SK-N-MC (cell line): Measurements from ENCODE around the gene EEIG2.

Source experiments
- DNase-seq: peaks from one replicate; pipeline ENCODE4 v3.0.0-alpha.2; 2011; ENCODE audit warnings: low read depth, low spot score
- H3K27ac ChIP-seq: fragments of 200-600 bp; sonication (generic); 2 replicates; pipeline ENCODE4 v1.5.1; 2016; ENCODE audit warnings: mixed run types
- H3K36me3 ChIP-seq: fragments of 200-600 bp; sonication (generic); 2 replicates; pipeline ENCODE4 v1.6.1; 2017; ENCODE audit warnings: antibody characterized with exemption, low read length, mixed read lengths; ENCODE audit not compliant: insufficient read depth
- H3K4me3 ChIP-seq: fragments of 200-600 bp; sonication (generic); 2 replicates; pipeline ENCODE4 v1.5.1; 2016
- H3K9ac ChIP-seq: fragments of 200-600 bp; sonication (generic); 2 replicates; pipeline ENCODE4 v1.8.0; 2017; ENCODE audit warnings: mixed run types, mixed read lengths; ENCODE audit not compliant: insufficient read length
- H3K9me3 ChIP-seq: fragments of 200-600 bp; sonication (generic); 2 replicates; pipeline ENCODE4 v1.6.1; 2017; ENCODE audit warnings: low read depth, mild to moderate bottlenecking, antibody characterized with exemption, low read length, moderate library complexity, mixed read lengths
- EZH2 ChIP-seq: fragments of 200-600 bp; sonication (generic); IDR thresholded peaks from one replicate; pipeline ENCODE4 v1.6.1; 2017; ENCODE audit warnings: antibody characterized with exemption
- FOXP2 ChIP-seq: optimal IDR thresholded peaks from 2 replicates; pipeline ENCODE3; 2011; ENCODE audit warnings: mild to moderate bottlenecking, moderate library complexity; ENCODE audit not compliant: insufficient read depth; ENCODE audit errors: extremely low read length, control extremely low read depth
- POLR2AphosphoS5 ChIP-seq: IDR thresholded peaks from 2 replicates; pipeline ENCODE4 v1.6.1; 2012; ENCODE audit warnings: mild to moderate bottlenecking, low read depth, low read length, borderline replicate concordance

EEIG2 gene

DNA sequence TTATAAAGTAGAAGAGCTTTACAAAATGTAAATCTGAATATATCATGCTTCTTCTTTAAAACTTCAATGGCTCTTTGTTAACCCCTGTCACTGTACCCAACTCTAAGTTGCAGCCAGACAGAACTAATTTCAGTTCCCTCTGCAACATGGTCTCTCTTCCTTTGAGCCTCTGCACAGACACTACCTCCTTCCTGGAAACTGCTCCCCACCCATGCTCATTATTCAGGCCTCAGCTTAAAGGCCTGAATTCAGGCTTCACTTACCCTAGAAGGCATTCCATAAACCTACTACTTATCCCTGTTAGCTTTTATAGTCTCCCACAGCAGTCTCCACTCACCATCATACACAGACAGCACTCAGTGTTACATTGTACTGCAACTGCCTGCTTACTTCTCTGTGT is 2.6 kb upstream of the EEIG2 start:
- no peak overlapping the region for H3K4me3 ChIP-seq
- no peaks in the 10 kb centered on the region for H3K36me3 ChIP-seq
- H3K9ac ChIP-seq, result no peak overlapping the region
- H3K9me3 ChIP-seq, result no peaks in the 10 kb centered on the region
- DNase-seq, result no peak
- no peak for TF ChIP-seq EZH2
- TF ChIP-seq POLR2AphosphoS5, result no peak
- no peak for TF ChIP-seq FOXP2
- no peak overlapping the region for H3K27ac ChIP-seq

DNA sequence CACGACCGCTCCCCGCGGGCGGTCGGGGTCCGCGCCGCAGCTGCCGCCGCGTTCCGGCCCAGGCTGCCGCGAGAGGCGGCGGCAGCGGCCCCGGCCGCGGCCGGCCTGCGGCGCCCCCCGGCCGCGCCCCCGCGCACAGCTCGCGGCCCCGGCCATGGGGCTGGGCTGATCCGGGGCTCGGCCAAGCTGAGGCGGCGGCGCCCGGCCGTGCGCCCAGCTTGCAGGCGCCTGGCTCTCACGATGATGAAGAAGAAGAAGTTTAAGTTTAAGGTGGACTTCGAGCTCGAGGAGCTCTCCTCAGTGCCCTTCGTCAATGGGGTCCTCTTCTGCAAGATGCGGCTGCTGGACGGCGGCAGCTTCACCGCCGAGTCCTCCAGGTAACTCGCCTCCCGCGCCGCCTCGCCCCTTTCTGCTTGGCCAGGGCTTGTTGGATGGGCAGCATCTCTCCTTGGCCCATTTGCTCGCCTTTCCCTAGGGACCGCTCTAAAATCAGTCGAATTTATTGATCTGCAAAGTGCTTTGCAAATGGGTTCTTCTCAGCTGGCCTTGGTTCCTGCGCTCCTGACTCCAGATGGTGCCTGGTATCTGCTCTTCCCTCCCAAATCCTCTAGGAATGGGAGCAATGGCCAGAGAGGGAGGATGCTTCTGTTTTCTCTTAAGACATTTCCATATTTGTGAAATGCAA is 431 bp downstream of the EEIG2 start:
- no peak overlapping the region for H3K27ac ChIP-seq
- H3K9ac ChIP-seq, result peak overlapping the region; percentile 21
- DNase-seq, result no peak
- TF ChIP-seq EZH2 (no peak), FOXP2 (no peak), POLR2AphosphoS5 (no peak)
- H3K4me3 ChIP-seq, result peak overlapping the region; percentile 77
- no peaks in the 10 kb centered on the region for H3K36me3 ChIP-seq
- no peaks in the 10 kb centered on the region for H3K9me3 ChIP-seq

- Histone ChIP-seq H3K9me3 (no peaks in the 10 kb centered on the region), H3K9ac (peak overlapping the region; percentile 21), H3K4me3 (peak overlapping the region; percentile 77), H3K27ac (no peak overlapping the region), H3K36me3 (no peaks in the 10 kb centered on the region)
- DNase-seq, result no peak
- no peak for TF ChIP-seq EZH2
- no peak for TF ChIP-seq POLR2AphosphoS5
- no peak for TF ChIP-seq FOXP2
Measured at GRCh38 chr1:108560874-108561459, 1.1 kb downstream of the EEIG2 start.

- Histone ChIP-seq H3K27ac (no peak overlapping the region), H3K36me3 (no peaks in the 10 kb centered on the region), H3K4me3 (no peak overlapping the region), H3K9me3 (no peaks in the 10 kb centered on the region), H3K9ac (no peak overlapping the region)
- no peak for DNase-seq
- TF ChIP-seq POLR2AphosphoS5 (no peak), EZH2 (no peak), FOXP2 (no peak)
Measured at GRCh38 chr1:108561689-108562326, 1.9 kb downstream of the EEIG2 start.

DNA sequence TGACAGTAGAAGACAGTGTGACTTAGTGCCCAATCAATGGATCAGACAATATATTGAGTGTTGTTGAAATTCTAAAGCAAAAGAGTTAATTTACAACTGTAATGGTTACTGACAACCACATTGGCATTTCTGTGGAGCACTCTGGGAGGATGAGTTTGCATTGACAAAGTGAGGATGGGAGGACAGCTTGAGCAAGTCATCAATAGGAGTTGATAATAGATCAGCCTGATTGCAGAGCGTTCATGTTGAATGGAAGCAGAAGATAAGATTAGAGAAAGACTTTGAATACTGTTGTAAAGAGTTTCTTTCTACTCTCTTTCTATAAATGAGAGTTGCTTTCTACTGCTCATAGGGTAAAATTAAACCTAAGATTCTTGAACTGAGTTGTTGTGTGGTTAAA is 3.9 kb downstream of the EEIG2 start:
- TF ChIP-seq FOXP2 (no peak), EZH2 (no peak), POLR2AphosphoS5 (no peak)
- Histone ChIP-seq H3K9ac (no peak overlapping the region), H3K27ac (no peak overlapping the region), H3K9me3 (no peaks in the 10 kb centered on the region), H3K4me3 (no peak overlapping the region), H3K36me3 (no peaks in the 10 kb centered on the region)
- DNase-seq, result no peak

DNA sequence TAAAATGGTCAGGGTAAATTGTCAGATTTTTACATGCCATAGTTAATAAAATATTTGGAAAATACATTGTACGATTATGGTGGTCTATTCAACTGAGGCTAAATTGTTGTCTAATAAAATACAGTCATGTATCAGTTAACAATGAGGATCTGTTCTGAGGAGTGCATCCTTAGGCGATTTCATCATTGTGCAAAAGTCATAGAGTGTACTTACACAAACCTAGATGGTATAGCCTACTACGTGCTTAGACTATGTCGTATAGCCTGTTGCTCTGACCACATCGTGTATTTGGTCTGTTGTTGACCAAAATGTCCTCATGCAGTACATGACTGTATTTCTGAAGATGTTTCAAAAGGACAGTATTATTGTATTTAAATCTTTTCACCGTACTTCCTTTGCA is 5.2 kb downstream of the EEIG2 start:
- no peaks in the 10 kb centered on the region for H3K9me3 ChIP-seq
- no peak for TF ChIP-seq FOXP2
- TF ChIP-seq EZH2, result no peak
- no peak for DNase-seq
- no peak overlapping the region for H3K4me3 ChIP-seq
- H3K9ac ChIP-seq, result no peak overlapping the region
- no peak overlapping the region for H3K27ac ChIP-seq
- H3K36me3 ChIP-seq, result no peaks in the 10 kb centered on the region

DNA sequence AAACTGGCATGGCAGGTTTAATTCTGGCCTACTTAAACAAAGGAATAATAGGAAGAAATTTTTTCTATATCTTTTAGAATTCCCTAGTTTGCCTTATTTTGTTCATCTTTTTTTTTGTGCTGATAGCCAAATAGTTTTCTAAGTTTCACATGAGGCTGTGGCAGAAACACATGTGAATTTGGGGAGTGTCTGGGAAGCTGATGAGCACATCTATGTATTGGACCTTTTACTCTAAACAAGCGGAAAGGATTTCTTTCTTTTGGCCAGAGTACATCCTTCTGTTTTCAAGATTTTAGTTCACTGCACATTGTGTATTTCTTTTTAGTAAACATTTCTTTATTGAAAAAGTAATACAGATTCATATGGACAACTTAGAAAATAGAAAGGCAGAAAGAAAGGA is 5.6 kb downstream of the EEIG2 start:
- H3K4me3 ChIP-seq, result no peak overlapping the region
- no peak for DNase-seq
- no peaks in the 10 kb centered on the region for H3K9me3 ChIP-seq
- no peak overlapping the region for H3K27ac ChIP-seq
- H3K36me3 ChIP-seq, result no peaks in the 10 kb centered on the region
- TF ChIP-seq EZH2, result no peak
- no peak for TF ChIP-seq POLR2AphosphoS5
- no peak for TF ChIP-seq FOXP2
- H3K9ac ChIP-seq, result no peak overlapping the region

GRCh38 chr1:108568589-108568988 is 8.7 kb downstream of the EEIG2 start:
- TF ChIP-seq FOXP2, result no peak
- no peak for TF ChIP-seq EZH2
- TF ChIP-seq POLR2AphosphoS5, result no peak
- Histone ChIP-seq H3K36me3 (no peaks in the 10 kb centered on the region), H3K9me3 (no peaks in the 10 kb centered on the region), H3K4me3 (no peak overlapping the region), H3K9ac (no peak overlapping the region), H3K27ac (no peak overlapping the region)
- no peak for DNase-seq
